GM19468 (cell line): ENCODE results near the gene DNAH10.
"Not testable (repeated sequence)": the region's sequence is repeated elsewhere in the genome, so short reads cannot be mapped to it uniquely, and the experiment has no call there.

Experiments
- ATAC-seq: cut with Tn5 transposase; IDR thresholded peaks from one replicate; pipeline ENCODE4 v1.9.1; 2021; ENCODE audit warnings: mild to moderate bottlenecking, moderate library complexity, moderate number of reproducible peaks; ENCODE audit not compliant: unreplicated experiment; ENCODE audit errors: extremely low read depth

DNAH10 gene

DNA sequence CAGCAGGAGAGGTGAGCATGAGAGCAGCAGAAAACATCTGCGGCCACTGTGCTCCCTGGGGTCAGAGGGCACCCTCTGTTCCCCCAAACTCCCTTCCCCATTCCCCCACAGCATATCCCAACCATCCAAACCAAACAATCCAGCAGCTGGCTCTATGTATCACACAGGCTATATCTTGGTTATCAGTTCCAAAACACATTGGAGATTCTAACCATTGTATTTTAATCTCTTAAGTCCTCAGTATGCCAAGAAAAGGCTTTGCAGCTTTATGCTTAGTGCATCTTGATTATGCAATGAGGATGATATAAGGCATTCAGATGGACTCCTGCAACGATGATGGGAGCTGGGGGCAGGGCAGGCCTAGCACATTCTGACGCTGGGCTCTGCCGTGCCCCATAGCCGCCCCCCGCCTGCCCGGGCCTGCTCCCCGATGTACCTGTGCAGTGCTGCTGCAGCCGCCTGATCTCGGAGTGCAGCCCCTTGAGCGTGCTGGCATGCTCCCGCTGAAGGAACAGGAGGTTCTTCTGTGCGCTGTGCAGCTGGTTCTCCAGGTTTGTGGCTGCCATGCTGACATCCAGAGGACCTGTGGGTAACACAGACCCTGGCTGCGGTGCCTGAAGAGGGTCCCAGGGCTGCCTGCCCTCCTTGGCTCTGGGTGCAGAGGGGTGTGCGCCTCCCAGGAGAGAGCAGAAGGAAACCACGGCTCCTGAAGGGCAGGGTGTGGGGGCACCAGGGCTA lies 181.0 kb downstream of the DNAH10 start:
- no peak for ATAC-seq

DNA sequence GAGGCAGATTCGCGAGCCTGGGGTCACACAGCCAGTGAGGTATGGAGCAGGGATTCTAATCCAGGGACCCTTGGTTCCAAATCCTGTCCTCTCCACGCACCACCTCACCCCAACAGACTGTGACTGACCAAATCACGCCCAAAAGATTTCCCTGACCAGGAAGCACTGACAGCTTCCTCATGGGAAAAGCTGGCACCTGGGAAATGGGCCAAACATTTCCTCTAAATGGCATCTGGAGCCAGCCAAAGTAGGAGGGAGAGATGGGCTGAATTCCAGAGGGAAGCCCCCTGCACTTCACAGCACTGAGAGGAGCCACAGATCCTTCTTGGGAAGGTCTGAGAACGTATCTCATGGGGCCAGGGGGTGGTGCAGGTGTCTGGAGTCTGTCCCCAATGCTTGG lies 181.7 kb downstream of the DNAH10 start:
- ATAC-seq = no peak

DNA sequence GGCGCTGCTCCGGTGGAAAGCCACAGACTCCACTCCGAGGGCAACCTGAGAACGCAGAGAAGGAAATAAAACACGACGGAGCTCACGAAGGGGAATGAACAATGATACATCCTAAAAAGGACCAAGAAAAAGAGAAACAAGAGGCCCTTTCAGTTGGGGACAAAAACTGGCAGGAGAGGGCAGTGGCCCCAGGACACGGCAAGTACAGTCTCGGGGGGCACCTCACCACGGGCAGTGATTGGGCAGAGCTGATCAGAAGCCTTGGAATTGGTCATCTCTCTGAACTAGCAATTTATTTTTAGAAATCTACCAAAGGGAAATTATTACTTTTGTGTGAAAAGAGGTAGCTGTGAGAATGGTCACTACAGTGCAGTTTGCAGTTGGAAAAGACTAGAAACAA lies 182.6 kb downstream of the DNAH10 start:
- ATAC-seq = no peak

DNA sequence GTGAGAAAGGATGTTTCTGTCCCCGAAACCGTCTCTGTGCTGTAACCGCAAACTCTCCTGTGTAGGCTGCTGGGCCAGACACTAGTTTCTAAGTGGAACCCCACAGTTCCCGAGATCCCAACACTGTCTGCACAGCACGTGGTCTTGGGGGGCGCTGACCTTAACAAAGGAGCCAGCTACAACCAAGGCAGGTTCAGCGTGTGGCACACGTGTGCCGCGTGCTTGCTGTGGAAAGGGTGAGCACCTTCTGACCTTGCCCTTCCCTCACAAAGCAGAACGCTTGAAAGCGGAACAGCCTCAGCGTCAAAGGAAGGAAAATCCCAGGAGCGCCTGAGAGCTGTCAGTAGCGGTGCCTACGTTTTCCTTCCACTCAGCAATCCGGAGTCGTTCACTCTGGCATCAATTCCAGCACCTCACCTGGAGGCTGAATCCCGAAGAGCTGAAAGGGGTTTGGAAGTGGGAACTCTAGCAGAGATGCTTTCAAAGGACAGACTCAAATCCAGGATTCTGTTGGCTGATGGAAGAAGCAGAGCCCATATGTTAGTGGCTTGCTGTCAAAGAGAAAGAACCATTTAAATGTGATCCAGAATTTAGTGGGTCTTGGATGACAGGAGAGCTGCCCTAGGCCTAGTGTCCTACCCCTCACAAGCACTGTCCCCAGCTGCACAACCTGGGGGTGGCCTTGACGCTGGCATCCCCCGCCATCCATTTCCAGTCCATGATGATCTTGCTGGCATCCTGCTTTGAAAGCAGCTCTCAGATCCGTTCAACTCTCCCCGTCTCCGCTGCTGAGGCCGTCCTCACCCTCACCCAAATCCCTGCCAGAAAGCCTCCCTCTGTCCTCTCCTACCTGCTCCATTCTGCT lies 183.4 kb downstream of the DNAH10 start:
- no peak for ATAC-seq

GRCh38 chr12:123946152-123946515 lies 184.0 kb downstream of the DNAH10 start:
- ATAC-seq = no peak

DNA sequence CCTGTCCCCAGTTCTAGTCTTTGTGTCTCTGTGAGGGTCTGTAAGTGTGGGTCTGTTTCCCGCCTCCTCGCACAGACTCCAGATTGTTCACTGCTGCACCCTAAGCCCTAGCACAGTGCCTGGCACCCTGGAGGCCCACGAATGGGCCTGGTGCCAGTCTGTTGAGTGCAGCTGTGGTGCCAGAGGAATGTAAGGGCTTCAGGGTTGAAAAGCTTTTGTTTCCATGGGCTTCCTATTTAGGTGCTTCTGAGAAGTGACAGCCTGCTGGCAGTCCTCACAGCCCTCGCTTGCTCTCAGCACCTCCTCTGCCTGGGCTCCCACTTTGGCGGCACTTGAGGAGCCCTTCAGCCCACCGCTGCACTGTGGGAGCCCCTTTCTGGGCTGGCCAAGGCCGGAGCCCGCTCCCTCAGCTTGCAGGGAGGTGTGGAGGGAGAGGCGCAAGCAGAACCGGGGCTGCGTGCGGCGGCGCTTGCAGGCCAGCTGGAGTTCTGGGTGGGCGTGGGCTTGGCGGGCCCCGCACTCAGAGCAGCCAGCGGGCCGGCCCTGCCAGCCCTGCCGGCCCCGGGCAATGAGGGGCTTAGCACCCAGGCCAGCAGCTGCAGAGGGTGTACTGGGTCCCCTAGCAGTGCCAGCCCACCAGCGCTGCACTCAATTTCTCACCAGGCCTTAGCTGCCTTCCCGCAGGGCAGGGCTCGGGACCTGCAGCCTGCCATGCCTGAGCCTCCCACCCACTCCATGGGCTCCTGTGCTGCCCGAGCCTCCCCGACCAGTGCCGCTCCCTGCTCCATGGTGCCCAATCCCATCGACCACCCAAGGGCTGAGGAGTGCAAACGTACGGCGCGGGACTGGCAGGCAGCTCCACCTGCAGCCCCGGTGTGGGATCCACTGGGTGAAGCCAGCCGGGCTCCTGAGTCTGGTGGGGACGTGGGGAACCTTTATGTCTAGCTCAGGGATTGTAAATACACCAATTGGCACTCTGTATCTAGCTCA lies 184.7 kb downstream of the DNAH10 start:
- not testable (repeated sequence) for ATAC-seq

- ATAC-seq = not testable (repeated sequence)
Observed at GRCh38 chr12:123947531-123947930, 185.4 kb downstream of the DNAH10 start.

GRCh38 chr12:123948401-123948795 lies 186.3 kb downstream of the DNAH10 start:
- no peak for ATAC-seq

DNA sequence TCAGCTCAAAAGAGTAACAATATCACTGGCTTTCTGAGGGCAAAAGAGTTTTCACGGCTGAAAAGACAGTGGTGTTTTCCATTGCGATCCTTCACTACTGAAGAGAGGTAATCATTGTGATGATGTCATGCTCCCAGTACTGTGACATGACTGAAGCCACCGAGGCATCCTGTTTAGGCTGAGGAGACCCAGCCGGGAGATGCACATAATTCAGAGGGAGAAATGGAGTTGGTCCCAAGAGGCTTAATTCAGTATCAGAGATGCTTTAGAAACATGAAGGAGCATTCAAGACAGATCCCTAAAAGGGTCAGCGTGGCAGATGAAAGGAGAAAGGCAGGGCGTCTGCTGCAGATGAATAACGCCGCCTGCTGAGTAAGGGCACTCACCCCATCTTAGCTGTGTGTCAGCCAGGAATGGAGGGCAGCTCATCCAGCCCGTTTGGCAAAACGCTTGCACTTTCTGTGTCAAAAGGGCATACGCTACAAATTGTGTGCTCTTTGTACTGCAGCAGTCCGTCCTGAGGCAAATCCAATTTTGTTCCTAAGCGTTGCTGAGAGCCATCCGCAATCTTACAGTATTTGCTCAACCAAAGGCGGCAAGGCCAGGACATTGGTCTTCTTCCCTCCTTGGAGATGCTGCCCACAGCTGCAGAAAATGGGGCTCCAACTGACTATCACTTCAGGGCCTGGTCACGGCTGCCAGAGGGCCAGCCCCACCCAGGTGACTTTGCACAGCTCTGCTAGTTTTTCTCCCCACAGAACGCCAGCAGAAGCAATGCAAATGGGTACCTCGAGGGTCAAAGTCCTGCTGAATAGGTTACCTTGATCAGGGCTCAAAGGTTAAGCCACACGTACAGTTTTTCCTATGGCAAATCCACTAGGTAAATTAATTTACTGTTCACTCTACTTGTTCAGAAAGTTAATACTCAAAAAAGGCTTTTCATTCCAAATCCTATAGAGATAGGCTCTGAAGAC lies 187.0 kb downstream of the DNAH10 start:
- no peak for ATAC-seq

DNA sequence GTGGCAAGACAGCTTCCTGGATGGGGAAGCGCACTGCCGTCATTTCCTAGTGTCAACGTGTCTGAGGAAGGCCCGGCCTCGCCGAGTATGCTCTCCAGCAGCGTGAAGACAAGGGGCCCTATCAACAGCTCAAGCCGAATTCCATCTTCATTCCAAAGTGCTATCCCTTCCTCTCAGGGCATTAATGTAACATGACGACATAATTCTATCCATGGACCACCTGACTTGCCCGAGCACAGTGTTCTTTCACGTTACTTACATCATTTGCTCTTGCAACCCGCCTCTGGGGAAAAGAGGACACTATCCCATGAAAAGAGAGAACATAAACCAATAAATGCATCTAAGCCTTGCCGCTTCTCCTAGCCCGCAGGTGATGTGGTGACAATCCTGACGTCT lies 187.7 kb downstream of the DNAH10 start:
- no peak for ATAC-seq

DNA sequence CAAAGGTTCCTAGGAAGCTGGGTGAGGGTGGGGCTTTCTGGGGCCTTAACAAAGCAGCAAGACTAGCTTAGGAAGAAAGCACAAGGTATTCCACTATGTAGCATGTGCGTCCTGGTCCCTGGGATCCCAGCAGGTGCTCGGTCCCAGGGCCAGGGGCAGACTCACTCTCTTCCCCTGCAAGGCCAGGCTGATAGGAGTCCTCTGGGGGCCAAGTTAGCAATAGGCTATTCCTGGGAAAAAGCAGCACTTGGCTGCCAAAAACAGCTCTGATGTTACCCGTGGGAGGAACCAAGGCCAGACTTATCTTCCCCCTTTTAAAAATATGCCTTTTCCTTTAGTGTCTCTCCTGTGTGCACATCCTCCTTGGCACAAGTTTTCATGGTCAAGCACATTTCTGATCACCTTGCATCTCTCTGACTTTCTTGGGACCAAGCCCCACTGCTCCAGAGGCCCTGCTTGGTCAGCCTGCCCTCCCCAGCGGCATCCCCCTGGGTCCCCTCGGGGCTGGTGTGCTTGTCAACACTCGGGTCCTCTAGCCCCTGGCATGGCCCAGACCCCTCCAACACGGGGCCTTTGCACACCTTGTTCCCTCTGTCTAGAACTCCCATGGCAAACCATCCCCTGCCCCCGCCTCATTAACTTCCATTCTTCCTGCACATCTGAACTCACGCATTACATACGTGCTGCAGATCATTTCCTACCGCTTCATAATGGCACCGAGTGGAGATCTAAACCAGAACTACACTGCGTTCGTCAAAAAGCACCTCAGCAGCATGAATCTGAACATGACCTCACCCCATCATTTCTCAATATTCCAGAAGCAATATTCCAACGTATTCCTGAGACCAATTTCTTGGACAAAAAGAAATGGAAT lies 188.6 kb downstream of the DNAH10 start:
- ATAC-seq = no peak

DNA sequence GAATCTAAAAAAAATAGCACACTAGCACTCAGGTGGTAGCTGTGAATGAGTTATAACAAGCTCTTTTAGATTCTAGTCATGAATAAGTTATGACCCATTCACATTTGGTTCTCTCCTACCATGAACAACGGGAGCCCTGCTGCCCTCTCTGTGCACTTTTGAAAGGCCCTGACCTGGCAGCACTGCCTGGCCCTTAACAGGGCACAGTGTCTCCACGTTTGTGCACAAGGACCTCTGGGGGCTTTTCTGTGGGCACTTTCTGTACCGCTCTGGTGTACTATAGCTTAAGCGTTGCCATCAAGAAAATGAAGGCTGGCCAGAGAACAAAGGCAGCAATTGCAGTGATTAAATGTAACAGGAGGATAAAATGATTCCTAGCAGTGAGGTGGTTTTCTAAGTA lies 189.4 kb downstream of the DNAH10 start:
- no peak for ATAC-seq

DNA sequence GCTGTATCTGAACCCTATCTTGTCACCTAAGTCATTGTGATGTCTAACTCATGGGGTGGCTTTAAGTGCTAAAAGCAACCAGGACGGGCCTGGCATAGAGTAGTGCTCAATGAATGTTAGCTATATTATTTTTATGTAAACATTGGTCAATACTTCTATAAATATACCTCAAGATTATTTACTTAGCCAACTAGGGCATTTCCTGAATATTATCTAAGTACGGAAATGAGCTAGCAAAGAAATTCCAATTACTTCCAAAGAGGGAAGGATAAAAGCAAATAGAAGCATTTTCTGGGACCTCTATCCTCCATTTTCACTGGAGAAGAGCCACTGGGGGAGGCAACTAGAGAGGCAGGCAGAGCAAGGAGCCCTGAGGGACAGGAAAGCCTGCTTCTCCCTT lies 189.9 kb downstream of the DNAH10 start:
- no peak for ATAC-seq

DNA sequence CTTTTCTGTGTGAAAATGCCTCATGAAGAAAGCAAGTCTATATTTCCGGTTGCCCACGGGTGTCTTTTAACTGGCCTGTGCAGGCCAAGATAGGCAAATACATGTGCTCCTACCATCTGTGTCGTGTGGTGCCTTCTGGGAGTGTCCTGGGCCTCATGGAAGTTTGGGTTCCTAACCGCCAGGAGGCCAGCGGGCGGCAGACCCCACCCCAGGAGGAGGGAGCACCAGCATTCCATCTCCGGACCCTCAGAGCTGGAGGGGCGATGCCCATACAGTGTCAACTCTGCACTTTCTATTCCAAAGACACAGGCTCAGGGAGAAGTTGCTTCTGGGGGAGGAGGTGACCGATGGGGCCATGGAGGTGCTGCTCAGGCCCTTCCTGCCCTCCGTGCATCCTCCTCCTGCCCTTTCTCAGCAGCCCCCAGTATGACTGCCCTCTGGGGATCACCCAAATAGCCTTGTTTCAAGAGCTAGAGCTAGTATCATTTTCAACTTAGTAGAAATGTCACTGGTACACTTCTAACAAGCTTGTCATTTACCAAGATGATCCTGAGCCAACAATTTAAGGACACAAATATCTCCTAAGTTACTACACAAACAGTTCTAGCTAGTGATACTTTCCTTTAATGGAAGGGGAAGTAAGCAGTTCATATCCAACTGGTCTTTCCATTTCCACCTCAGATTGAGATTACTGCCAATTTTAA lies 192.7 kb downstream of the DNAH10 start:
- no peak for ATAC-seq

- ATAC-seq = no peak
Observed at GRCh38 chr12:123956249-123956648, 194.1 kb downstream of the DNAH10 start.

- no peak for ATAC-seq
Observed at GRCh38 chr12:123957196-123957595, 195.1 kb downstream of the DNAH10 start.

GRCh38 chr12:123958462-123958861 lies 196.4 kb downstream of the DNAH10 start:
- ATAC-seq = no peak

- ATAC-seq = no peak
Observed at GRCh38 chr12:123958876-123959275, 196.8 kb downstream of the DNAH10 start.
